HCT116 (cell line): ENCODE results near the gene PDE1C. TPM values are rescaled to one million over a fixed set of nuclear protein-coding genes. Genes with fewer than 3 reads are reported as not detected.

Source experiments
- ATAC-seq: fragments of 200-7000 bp; cut with Tn5 transposase; 2 replicates; pipeline ENCODE4 v1.9.1; 2020; ENCODE audit warnings: mild to moderate bottlenecking, moderate library complexity
- BruUV-seq: library from RNA; stranded (reverse); fragments of 400-500 nt; replicated peaks from 2 replicates; lab custom pipeline; 2021; lab: Mats Ljungman, UMichigan
- CTCF ChIA-PET: fragments of 300-600 bp; sonication (Branson Sonifier 250); formaldehyde crosslinking; loops from one replicate; lab custom pipeline; 2021; ENCODE audit warnings: antibody characterized with exemption; lab: Charles Lee
- POLR2A ChIA-PET: fragments of 300-600, 350-600 bp; sonication (Branson Sonifier 250); formaldehyde crosslinking; loops from one replicate; lab custom pipeline; 2021; ENCODE audit warnings: antibody characterized with exemption; lab: Charles Lee
- RAD21 ChIA-PET, 2 experiments: fragments of 300-600 bp; sonication (Branson Sonifier 250); formaldehyde crosslinking; loops; one replicate each; lab custom pipeline; 2023; ENCODE audit warnings: low total read pairs in 2 of 2; ENCODE audit not compliant: uncharacterized antibody in 2 of 2, unreplicated experiment in 2 of 2, low non-redundant PET in 1 of 2; lab: Charles Lee
- DNase-seq: peaks from one replicate; pipeline ENCODE4 v3.0.0-alpha.2; 2010; ENCODE audit warnings: low read depth, low spot score
- H2AFZ ChIP-seq: fragments of 200-600 bp; shearing (Covaris generic), sonication (generic); 2 replicates; pipeline ENCODE4 v1.6.1; 2017; ENCODE audit warnings: low read depth, mixed run types, mixed read lengths, antibody characterized with exemption, low read length; ENCODE audit not compliant: poor library complexity, severe bottlenecking
- H3K27ac ChIP-seq: 2 replicates; pipeline ENCODE4 v1.5.1; 2012; ENCODE audit warnings: low read depth, low read length
- H3K27me3 ChIP-seq: fragments of 200-600 bp; sonication (generic); 2 replicates; pipeline ENCODE4 v1.6.1; 2016; ENCODE audit warnings: mixed run types, low read length, mixed read lengths; ENCODE audit not compliant: insufficient read depth
- H3K36me3 ChIP-seq, 2 experiments: fragments of 200-500 bp in 1 of 2; fragments of 200-600 bp in 1 of 2; sonication (Bioruptor generic) in 1 of 2; sonication (generic) in 1 of 2; 2 replicates each; pipeline versions ENCODE4 v1.5.1 to v1.6.1; 2014 to 2016; ENCODE audit warnings: low read length in 2 of 2, inconsistent platforms in 1 of 2, mixed read lengths in 1 of 2, mixed run types in 1 of 2; ENCODE audit not compliant: insufficient read depth in 2 of 2, control insufficient read depth in 1 of 2
- H3K4me1 ChIP-seq, 2 experiments: fragments of 200-600 bp in 1 of 2; sonication (generic) in 1 of 2; 2 replicates each; pipeline versions ENCODE4 v1.5.1 to v1.6.1; 2012 to 2017; ENCODE audit warnings: low read length in 2 of 2, inconsistent platforms in 1 of 2, mild to moderate bottlenecking in 1 of 2, mixed read lengths in 1 of 2, mixed run types in 1 of 2, moderate library complexity in 1 of 2; ENCODE audit not compliant: insufficient read depth in 2 of 2, control insufficient read depth in 1 of 2
- H3K4me2 ChIP-seq: fragments of 200-600 bp; sonication (generic); 2 replicates; pipeline ENCODE4 v1.6.1; 2017; ENCODE audit warnings: mixed run types, low read length, mixed read lengths
- H3K4me3 ChIP-seq, 2 experiments: fragments of 200-600 bp in 1 of 2; sonication (generic) in 1 of 2; replicated peaks in 1 of 2; 2 replicates each; pipeline ENCODE4 v1.5.1; 2011 to 2016; ENCODE audit warnings: low read length in 2 of 2, control low read depth in 1 of 2, low read depth in 1 of 2, mild to moderate bottlenecking in 1 of 2, mixed read lengths in 1 of 2, mixed run types in 1 of 2
- H3K79me2 ChIP-seq: fragments of 200-600 bp; sonication (generic); 2 replicates; pipeline ENCODE4 v1.6.1; 2017; ENCODE audit warnings: mild to moderate bottlenecking, mixed run types, low read length, moderate library complexity, mixed read lengths; ENCODE audit not compliant: insufficient read depth
- H3K9ac ChIP-seq: fragments of 200-600 bp; sonication (generic); 2 replicates; pipeline ENCODE4 v1.6.1; 2016; ENCODE audit warnings: low read length, mixed read lengths
- H3K9me2 ChIP-seq: fragments of 200-600 bp; sonication (generic), shearing (Covaris generic); 2 replicates; pipeline ENCODE4 v1.6.1; 2017; ENCODE audit warnings: mixed run types, mild to moderate bottlenecking, moderate library complexity; ENCODE audit not compliant: insufficient read depth
- H3K9me3 ChIP-seq, 2 experiments: fragments of 200-500 bp in 1 of 2; fragments of 200-600 bp in 1 of 2; sonication (Bioruptor generic) in 1 of 2; sonication (generic) in 1 of 2; 2 replicates each; pipeline ENCODE4 v1.6.1; 2014 to 2017; ENCODE audit warnings: low read length in 2 of 2, mixed read lengths in 2 of 2, inconsistent platforms in 1 of 2, low read depth in 1 of 2, mild to moderate bottlenecking in 1 of 2, mixed run types in 1 of 2, moderate library complexity in 1 of 2; ENCODE audit not compliant: control insufficient read depth in 1 of 2, insufficient read depth in 1 of 2
- H4K20me1 ChIP-seq: fragments of 200-600 bp; sonication (generic), shearing (Covaris generic); 2 replicates; pipeline ENCODE4 v1.6.1; 2017; ENCODE audit warnings: mixed run types, mild to moderate bottlenecking, moderate library complexity; ENCODE audit not compliant: insufficient read depth
- CBX3 ChIP-seq: IDR thresholded peaks from 2 replicates; pipeline ENCODE4 v1.6.1; 2012; ENCODE audit warnings: low read depth
- CEBPB ChIP-seq: IDR thresholded peaks from 2 replicates; pipeline ENCODE4 v1.6.1; 2012; ENCODE audit warnings: low read depth
- EZH2 ChIP-seq: fragments of 200-600 bp; sonication (generic); IDR thresholded peaks from 2 replicates; pipeline ENCODE4 v1.6.1; 2017; ENCODE audit warnings: antibody characterized with exemption, mixed run types
- EZH2phosphoT487 ChIP-seq: fragments of 200-600 bp; IDR thresholded peaks from 2 replicates; pipeline ENCODE4 v1.6.1; 2018; ENCODE audit warnings: antibody characterized with exemption, borderline replicate concordance
- FOSL1 ChIP-seq: IDR thresholded peaks from 2 replicates; pipeline ENCODE4 v1.6.1; 2012; ENCODE audit warnings: low read depth
- JUND ChIP-seq: IDR thresholded peaks from 2 replicates; pipeline ENCODE4 v1.6.1; 2012
- POLR2AphosphoS5 ChIP-seq: IDR thresholded peaks from 2 replicates; pipeline ENCODE4 v1.6.1; 2011; ENCODE audit warnings: mild to moderate bottlenecking, low read depth, low read length, moderate library complexity
- RAD21 ChIP-seq: IDR thresholded peaks from 2 replicates; pipeline ENCODE4 v1.6.1; 2012; ENCODE audit warnings: low read depth, mild to moderate bottlenecking
- SIN3A ChIP-seq: IDR thresholded peaks from 2 replicates; pipeline ENCODE4 v1.6.1; 2012; ENCODE audit warnings: low read depth
- SP1 ChIP-seq: IDR thresholded peaks from 2 replicates; pipeline ENCODE4 v1.6.1; 2012; ENCODE audit warnings: low read depth
- TCF7L2 ChIP-seq: IDR thresholded peaks from 2 replicates; pipeline ENCODE4 v1.7.0; 2011; ENCODE audit warnings: borderline replicate concordance, inconsistent platforms; ENCODE audit not compliant: insufficient read depth, insufficient read length; ENCODE audit errors: extremely low read depth
- YY1 ChIP-seq: IDR thresholded peaks from 2 replicates; pipeline ENCODE4 v1.6.1; 2011; ENCODE audit warnings: low read length, low read depth, moderate library complexity, mild to moderate bottlenecking; ENCODE audit not compliant: insufficient replicate concordance; ENCODE audit errors: extremely low read depth
- ZFX ChIP-seq: fragments of 450-650 bp; IDR thresholded peaks from 2 replicates; pipeline ENCODE4 v1.6.1; 2017
- intact Hi-C: fragments of 100-400 bp; cut with micrococcal nuclease; formaldehyde crosslinking; loops from 2 replicates; pipeline ENCODE4 v1.10.0; 2022
- total RNA-seq: library from RNA; stranded (reverse); gene quantifications from one replicate; pipeline ENCODE4 v1.2.1, GENCODE V29; 2021; ENCODE audit not compliant: unreplicated experiment
- TF ChIP-seq, protein P1 (sequence below): IDR thresholded peaks from 2 replicates; pipeline ENCODE4 v1.6.1; 2012
- TF ChIP-seq, protein P2 (sequence below): IDR thresholded peaks from 2 replicates; pipeline ENCODE4 v1.6.1; 2012
- TF ChIP-seq, protein P3 (sequence below): IDR thresholded peaks from 2 replicates; pipeline ENCODE4 v1.6.1; 2012; ENCODE audit warnings: low read depth

The PDE1C gene
- total RNA-seq, 1 experiment from 2014 or later = 0.17 TPM

DNA sequence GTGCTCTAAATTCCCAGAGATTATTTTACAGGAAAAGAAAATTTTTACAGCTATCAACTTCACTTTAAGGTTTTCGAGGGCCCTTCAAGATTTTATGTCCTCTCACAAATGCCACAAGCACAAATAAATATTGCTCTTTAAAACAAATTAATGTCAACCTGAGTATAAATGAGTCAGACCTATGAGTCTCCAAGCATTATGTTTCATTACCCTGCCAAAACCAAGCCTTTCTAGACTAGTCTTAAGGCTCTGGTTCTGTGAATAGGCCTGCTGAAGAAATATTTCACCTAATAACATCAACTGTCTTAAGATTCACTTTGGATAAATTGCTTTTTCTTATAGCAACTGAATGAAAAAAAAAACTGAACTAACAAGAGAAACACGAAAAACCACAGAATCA is 153.0 kb downstream of the PDE1C start:
- Histone ChIP-seq H3K36me3 (no peaks in the 10 kb centered on the region), H3K27me3 (0 out of 2 replicates have a peak, but pooled peaks cover 10% of the 10 kb centered on the region), H3K27ac (no peak overlapping the region), H3K9me3 (no peaks in the 10 kb centered on the region), H3K9ac (no peak overlapping the region), H4K20me1 (no peaks in the 10 kb centered on the region), H3K4me3 (no peak overlapping the region), H2AFZ (no peak overlapping the region), H3K9me2 (no peaks in the 10 kb centered on the region), H3K4me2 (no peak overlapping the region)
- DNase-seq (no peak), ATAC-seq (no peak)
- BruUV-seq = no TSS peak
- POLR2A ChIA-PET = no interaction called here
- CTCF ChIA-PET = no interaction called here
- RAD21 ChIA-PET = no interaction called here
- TF ChIP-seq, protein P1, sequence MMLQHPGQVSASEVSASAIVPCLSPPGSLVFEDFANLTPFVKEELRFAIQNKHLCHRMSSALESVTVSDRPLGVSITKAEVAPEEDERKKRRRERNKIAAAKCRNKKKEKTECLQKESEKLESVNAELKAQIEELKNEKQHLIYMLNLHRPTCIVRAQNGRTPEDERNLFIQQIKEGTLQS = no peak
- TF ChIP-seq EZH2phosphoT487 (no peak), SIN3A (no peak), ZFX (no peak), RAD21 (no peak), FOSL1 (no peak), CEBPB (no peak), YY1 (no peak)
- TF ChIP-seq, protein P2, sequence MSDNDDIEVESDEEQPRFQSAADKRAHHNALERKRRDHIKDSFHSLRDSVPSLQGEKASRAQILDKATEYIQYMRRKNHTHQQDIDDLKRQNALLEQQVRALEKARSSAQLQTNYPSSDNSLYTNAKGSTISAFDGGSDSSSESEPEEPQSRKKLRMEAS = no peak
- TF ChIP-seq, all 23 proteins: peak for 0
- Histone ChIP-seq H3K79me2 (no peaks in the 10 kb centered on the region), H3K4me1 (no peaks in the 10 kb centered on the region)
- intact Hi-C loops = no loop called here

DNA sequence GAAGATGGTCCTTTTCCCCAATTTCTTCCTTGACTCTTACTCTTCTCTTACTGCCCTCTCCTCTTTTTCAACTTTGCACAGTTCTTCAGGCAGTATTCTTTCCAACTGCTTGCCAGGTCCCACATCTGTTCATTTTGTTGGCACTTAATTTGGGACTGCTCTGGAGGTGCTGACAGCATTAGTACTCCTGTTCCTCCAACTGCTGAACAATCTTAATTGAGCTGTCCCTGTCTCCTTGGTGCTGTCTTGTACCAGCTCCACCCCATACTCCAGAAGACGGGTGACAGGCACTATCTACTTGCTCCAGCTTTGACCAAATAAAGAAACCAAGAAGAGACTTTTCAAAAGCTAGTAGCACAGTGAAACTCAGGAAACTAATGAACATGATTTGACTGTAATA is 160.0 kb downstream of the PDE1C start:
- no peaks in the 10 kb centered on the region for H3K4me1 ChIP-seq
- RAD21 ChIA-PET = no interaction called here
- TF ChIP-seq EZH2phosphoT487 (no peak), FOSL1 (no peak), POLR2AphosphoS5 (no peak), EZH2 (no peak), JUND (no peak), CEBPB (no peak), CBX3 (no peak), SP1 (no peak), TCF7L2 (no peak), ZFX (no peak)
- TF ChIP-seq, protein P1 = no peak
- TF ChIP-seq, protein P3, sequence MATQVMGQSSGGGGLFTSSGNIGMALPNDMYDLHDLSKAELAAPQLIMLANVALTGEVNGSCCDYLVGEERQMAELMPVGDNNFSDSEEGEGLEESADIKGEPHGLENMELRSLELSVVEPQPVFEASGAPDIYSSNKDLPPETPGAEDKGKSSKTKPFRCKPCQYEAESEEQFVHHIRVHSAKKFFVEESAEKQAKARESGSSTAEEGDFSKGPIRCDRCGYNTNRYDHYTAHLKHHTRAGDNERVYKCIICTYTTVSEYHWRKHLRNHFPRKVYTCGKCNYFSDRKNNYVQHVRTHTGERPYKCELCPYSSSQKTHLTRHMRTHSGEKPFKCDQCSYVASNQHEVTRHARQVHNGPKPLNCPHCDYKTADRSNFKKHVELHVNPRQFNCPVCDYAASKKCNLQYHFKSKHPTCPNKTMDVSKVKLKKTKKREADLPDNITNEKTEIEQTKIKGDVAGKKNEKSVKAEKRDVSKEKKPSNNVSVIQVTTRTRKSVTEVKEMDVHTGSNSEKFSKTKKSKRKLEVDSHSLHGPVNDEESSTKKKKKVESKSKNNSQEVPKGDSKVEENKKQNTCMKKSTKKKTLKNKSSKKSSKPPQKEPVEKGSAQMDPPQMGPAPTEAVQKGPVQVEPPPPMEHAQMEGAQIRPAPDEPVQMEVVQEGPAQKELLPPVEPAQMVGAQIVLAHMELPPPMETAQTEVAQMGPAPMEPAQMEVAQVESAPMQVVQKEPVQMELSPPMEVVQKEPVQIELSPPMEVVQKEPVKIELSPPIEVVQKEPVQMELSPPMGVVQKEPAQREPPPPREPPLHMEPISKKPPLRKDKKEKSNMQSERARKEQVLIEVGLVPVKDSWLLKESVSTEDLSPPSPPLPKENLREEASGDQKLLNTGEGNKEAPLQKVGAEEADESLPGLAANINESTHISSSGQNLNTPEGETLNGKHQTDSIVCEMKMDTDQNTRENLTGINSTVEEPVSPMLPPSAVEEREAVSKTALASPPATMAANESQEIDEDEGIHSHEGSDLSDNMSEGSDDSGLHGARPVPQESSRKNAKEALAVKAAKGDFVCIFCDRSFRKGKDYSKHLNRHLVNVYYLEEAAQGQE = no peak
- TF ChIP-seq, protein P2 = no peak
- TF ChIP-seq, all 23 proteins: peak for 0
- Histone ChIP-seq H3K79me2 (no peaks in the 10 kb centered on the region), H3K27ac (no peak overlapping the region), H4K20me1 (no peaks in the 10 kb centered on the region), H3K36me3 (no peaks in the 10 kb centered on the region), H3K9me2 (no peaks in the 10 kb centered on the region), H3K4me2 (no peak overlapping the region), H3K9ac (no peak overlapping the region), H3K4me3 (no peak overlapping the region), H2AFZ (no peak overlapping the region), H3K27me3 (0 out of 2 replicates have a peak, but pooled peaks cover 10% of the 10 kb centered on the region), H3K9me3 (no peaks in the 10 kb centered on the region)
- no peak for ATAC-seq
- no TSS peak for BruUV-seq
- DNase-seq = no peak
- intact Hi-C loops = no loop called here
- POLR2A ChIA-PET = no interaction called here
- CTCF ChIA-PET = no interaction called here
